Stimulated activated CD8-positive, alpha-beta memory T cell treated with anti-CD3 and anti-CD28 coated beads, Interleukin-2, amount 100 ng/mL, for 48 hours (primary cell): ENCODE data around the gene SHISAL1.

Source experiments
- DNase-seq, 2 donors: peaks; one replicate each; pipeline ENCODE4 v3.0.0-alpha.2; 2020; ENCODE audit warnings: low read depth in 2 of 2

SHISAL1 gene

GRCh38 chr22:44210722-44211121, 102.0 kb downstream of the SHISAL1 start:
- DNase-seq = no peak

GRCh38 chr22:44209343-44209742, 103.4 kb downstream of the SHISAL1 start:
- no peak for DNase-seq

- no peak for DNase-seq
Observed at GRCh38 chr22:44207981-44208317, 104.8 kb downstream of the SHISAL1 start.

GRCh38 chr22:44207173-44207980, 105.4 kb downstream of the SHISAL1 start:
- no peak for DNase-seq

GRCh38 chr22:44206696-44207095, 106.1 kb downstream of the SHISAL1 start:
- DNase-seq = no peak

GRCh38 chr22:44206330-44206645, 106.5 kb downstream of the SHISAL1 start:
- no peak for DNase-seq

GRCh38 chr22:44205516-44206329, 107.0 kb downstream of the SHISAL1 start:
- no peak for DNase-seq

GRCh38 chr22:44204739-44205515, 107.8 kb downstream of the SHISAL1 start:
- no peak for DNase-seq

GRCh38 chr22:44203203-44203602, 109.5 kb downstream of the SHISAL1 start:
- DNase-seq = no peak

- DNase-seq = no peak
Observed at GRCh38 chr22:44202261-44202789, 110.4 kb downstream of the SHISAL1 start.

GRCh38 chr22:44201665-44202064, 111.1 kb downstream of the SHISAL1 start:
- DNase-seq = no peak

GRCh38 chr22:44200855-44201550, 111.7 kb downstream of the SHISAL1 start:
- no peak for DNase-seq

- DNase-seq = no peak
Observed at GRCh38 chr22:44200451-44200850, 112.3 kb downstream of the SHISAL1 start.

GRCh38 chr22:44199866-44200265, 112.9 kb downstream of the SHISAL1 start:
- DNase-seq = no peak

- DNase-seq = no peak
Observed at GRCh38 chr22:44199164-44199563, 113.6 kb downstream of the SHISAL1 start.

GRCh38 chr22:44197271-44197670, 115.5 kb downstream of the SHISAL1 start:
- DNase-seq = no peak

- no peak for DNase-seq
Observed at GRCh38 chr22:44196731-44197131, 116.0 kb downstream of the SHISAL1 start.

GRCh38 chr22:44196241-44196640, 116.5 kb downstream of the SHISAL1 start:
- no peak for DNase-seq

GRCh38 chr22:44195189-44195871, 117.4 kb downstream of the SHISAL1 start:
- DNase-seq = no peak

GRCh38 chr22:44194569-44194968, 118.2 kb downstream of the SHISAL1 start:
- DNase-seq = no peak
